A549 (cell line): ENCODE results near the gene CYFIP2. TPM values are rescaled to one million over a fixed set of nuclear protein-coding genes. Genes with fewer than 3 reads are reported as not detected.

Experiments
- ATAC-seq, 2 experiments: fragments of 200-7000 bp in 1 of 2; fragments of >200 bp in 1 of 2; cut with Nextera tagmentation in 1 of 2; cut with Tn5 transposase in 1 of 2; 3 replicates each; pipeline versions ENCODE4 v1.8.0 to v1.9.1; 2018 to 2020; ENCODE audit warnings: mild to moderate bottlenecking in 1 of 2, moderate library complexity in 1 of 2
- CTCF ChIA-PET: fragments of 300-600 bp; sonication (Branson Sonifier 250); formaldehyde crosslinking; extraction: SDS; loops from one replicate; lab custom pipeline; 2021; ENCODE audit warnings: antibody characterized with exemption, inconsistent platforms; lab: Yijun Ruan, JAX
- POLR2A ChIA-PET: fragments of 350-600 bp; formaldehyde crosslinking; extraction: SDS; loops from one replicate; lab custom pipeline; 2021; ENCODE audit warnings: antibody characterized with exemption, inconsistent platforms; lab: Yijun Ruan, JAX
- DNase-seq, 2 experiments: peaks; one replicate each; pipeline versions ENCODE4 v3.0.0 to v3.0.0-alpha.2; 2011 to 2016; ENCODE audit warnings: low read depth in 1 of 2, low spot score in 1 of 2
- FAIRE-seq: peaks from 2 replicates; lab custom pipeline; 2011; peaks lifted over from hg19 to GRCh38; lab: Jason Lieb, UNC
- H3K27ac ChIP-seq, 2 experiments: fragments of >200 bp; sonication (Bioruptor Twin); formaldehyde crosslinking; 3 replicates each; pipeline ENCODE4 v1.5.1; 2016 to 2017
- H3K4me1 ChIP-seq: fragments of >200 bp; sonication (Bioruptor Twin); formaldehyde crosslinking; 3 replicates; pipeline ENCODE4 v1.6.1; 2016
- H3K4me2 ChIP-seq: fragments of >200 bp; sonication (Bioruptor Twin); formaldehyde crosslinking; 3 replicates; pipeline ENCODE4 v1.6.1; 2016
- H3K4me3 ChIP-seq: fragments of >200 bp; sonication (Bioruptor Twin); formaldehyde crosslinking; 3 replicates; pipeline ENCODE4 v1.5.1; 2016
- H3K9me3 ChIP-seq: fragments of >200 bp; sonication (Bioruptor Twin); formaldehyde crosslinking; 3 replicates; pipeline ENCODE4 v1.6.1; 2016
- BCL3 ChIP-seq: fragments of >200 bp; sonication (Bioruptor Twin); formaldehyde crosslinking; IDR thresholded peaks from 3 replicates; pipeline ENCODE4 v1.6.1; 2016
- CTCF ChIP-seq: fragments of >200 bp; sonication (Bioruptor Twin); formaldehyde crosslinking; IDR thresholded peaks from 3 replicates; pipeline ENCODE4 v1.5.1; 2016
- ELK1 ChIP-seq: fragments of 150-350 bp; IDR thresholded peaks from 2 replicates; pipeline ENCODE4 v1.6.1; 2014; ENCODE audit warnings: low read depth, mild to moderate bottlenecking, low read length
- HES2 ChIP-seq: fragments of >200 bp; sonication (Bioruptor Twin); formaldehyde crosslinking; IDR thresholded peaks from 2 replicates; pipeline ENCODE4 v1.6.1; 2016
- HEYL ChIP-seq: fragments of 250-450 bp; sonication (Bioruptor Pico); IDR thresholded peaks from 2 replicates; pipeline ENCODE4 v1.8.0; 2021; ENCODE audit warnings: mild to moderate bottlenecking, moderate library complexity
- HOXA7 ChIP-seq: fragments of 250-450 bp; sonication (Bioruptor Pico); IDR thresholded peaks from 2 replicates; pipeline ENCODE4 v1.5.0; 2020; ENCODE audit warnings: mild to moderate bottlenecking, moderate library complexity
- JUNB ChIP-seq: fragments of >200 bp; sonication (Bioruptor Twin); formaldehyde crosslinking; IDR thresholded peaks from 2 replicates; pipeline ENCODE4 v1.6.1; 2016
- KDM5A ChIP-seq: fragments of 200-600 bp; sonication (generic); IDR thresholded peaks from 2 replicates; pipeline ENCODE4 v1.6.1; 2016; ENCODE audit warnings: antibody characterized with exemption, mild to moderate bottlenecking
- NFE2L2 ChIP-seq: fragments of 150-350 bp; conservative IDR thresholded peaks from 2 replicates; pipeline ENCODE4 v1.6.1; 2014; ENCODE audit warnings: low read length
- NPAS2 ChIP-seq: fragments of 250-450 bp; sonication (Bioruptor Pico); IDR thresholded peaks from 2 replicates; pipeline ENCODE4 v1.8.0; 2022; ENCODE audit warnings: mild to moderate bottlenecking, moderate library complexity, borderline replicate concordance
- PBX3 ChIP-seq: IDR thresholded peaks from 2 replicates; pipeline ENCODE4 v1.6.1; 2012
- PHF8 ChIP-seq: fragments of 200-600 bp; sonication (generic); IDR thresholded peaks from 2 replicates; pipeline ENCODE4 v1.6.1; 2016; ENCODE audit warnings: low read depth, mild to moderate bottlenecking, antibody characterized with exemption, moderate library complexity, borderline replicate concordance
- RAD21 ChIP-seq, 2 experiments: fragments of >200 bp in 1 of 2; sonication (Bioruptor Twin) in 1 of 2; formaldehyde crosslinking in 1 of 2; IDR thresholded peaks in 1 of 2; conservative IDR thresholded peaks in 1 of 2; 2 replicates in 1 of 2; 3 replicates in 1 of 2; pipeline ENCODE4 v1.6.1; 2012 to 2018; ENCODE audit warnings: inconsistent platforms in 1 of 2
- SMC3 ChIP-seq: fragments of >200 bp; sonication (Bioruptor Twin); formaldehyde crosslinking; IDR thresholded peaks from 3 replicates; pipeline ENCODE4 v1.6.1; 2018; ENCODE audit warnings: inconsistent platforms
- TFCP2L1 ChIP-seq: fragments of 250-450 bp; sonication (Bioruptor Pico); IDR thresholded peaks from 2 replicates; pipeline ENCODE4 v1.5.0; 2021; ENCODE audit warnings: mild to moderate bottlenecking
- USF2 ChIP-seq: fragments of 450-650 bp; IDR thresholded peaks from 2 replicates; pipeline ENCODE4 v1.6.1; 2014; ENCODE audit warnings: antibody characterized with exemption
- ZFP36 ChIP-seq: fragments of 450-650 bp; IDR thresholded peaks from 2 replicates; pipeline ENCODE4 v1.6.1; 2014; ENCODE audit warnings: borderline replicate concordance; ENCODE audit not compliant: partially characterized antibody
- ZNF302 ChIP-seq: fragments of 250-450 bp; sonication (Bioruptor Pico); IDR thresholded peaks from 2 replicates; pipeline ENCODE4 v1.9.0; 2021; ENCODE audit warnings: inconsistent platforms, mild to moderate bottlenecking, moderate library complexity
- WGBS: methylation state at CpG from one replicate; pipeline ENCODE4 v1.1.6; 2017; ENCODE audit errors: missing lambda C conversion rate; 5-methylcytosine and 5-hydroxymethylcytosine counted together
- polyA plus RNA-seq, 4 experiments: library from polyadenylated mRNA; depleted of rRNA in 3 of 4; stranded (reverse); fragments of >200 nt; fragmentation: RNase III in 1 of 4; extraction: RNeasy Plus Mini Kit Qiagen cat#74134 plus additional on column Dnase treatment in 1 of 4; gene quantifications; 2 replicates in 3 of 4; 3 replicates in 1 of 4; pipeline ENCODE4 v1.2.3, GENCODE V29; 2011 to 2017

The CYFIP2 gene
- polyA plus RNA-seq, 2 of the 4 experiments (the other 2 are of a cell fraction), result 9.0 to 18.6 TPM

GRCh38 chr5:157328277-157328912 lies 62.5 kb downstream of the CYFIP2 start:
- H3K9me3 ChIP-seq, result no peaks in the 10 kb centered on the region
- peak overlapping the region; percentile 56 for H3K4me2 ChIP-seq
- POLR2A ChIA-PET, result interaction anchor here (1.2 kb wide), 1 partner anchor 403 kb away, joined by 5 read pairs; the partner anchor contains the start of gene THG1L
- peak; percentile 49 for FAIRE-seq
- TF ChIP-seq SMC3 (peak; percentile 91), HOXA7 (CRISPR knock-in tag) (no peak), JUNB (no peak), RAD21 (conservative IDR thresholded peaks at IDR 0.05 in 1 of 2, IDR thresholded peaks at IDR 0.05 in 1 of 2) (peak; percentile 91 to 93), TFCP2L1 (CRISPR knock-in tag) (no peak), PBX3 (no peak), KDM5A (no peak), CTCF (peak; percentile 95), ZNF302 (CRISPR knock-in tag) (no peak), NPAS2 (CRISPR knock-in tag) (no peak), HES2 (no peak)
- TF ChIP-seq, all 56 proteins: peak for 3
- peak; percentile 77 to 89 for DNase-seq
- CTCF ChIA-PET, result interaction anchor here (0.6 to 8.7 kb wide), 64 partner anchors 9 to 622 kb away, joined by 3 to 128 read pairs (median 4); partner anchors contain the start of genes LSM11, NIPAL4 and THG1L
- Histone ChIP-seq H3K4me3 (no peak overlapping the region), H3K27ac (peak overlapping the region in 1 of 2 experiments; percentile 42; a peak in 1 of 6 replicates), H3K4me1 (no peaks in the 10 kb centered on the region)
- 25% methylated on average over 12 of the region's 12 CpGs for WGBS
- peak; percentile 97 to 100 for ATAC-seq

- Histone ChIP-seq H3K4me2 (no peak overlapping the region), H3K27ac (no peak overlapping the region), H3K4me3 (no peak overlapping the region), H3K4me1 (no peaks in the 10 kb centered on the region), H3K9me3 (no peaks in the 10 kb centered on the region)
- TF ChIP-seq ELK1, result no peak
- TF ChIP-seq NFE2L2, result no peak
- no peak for TF ChIP-seq CTCF
- TF ChIP-seq USF2, result no peak
- TF ChIP-seq ZFP36, result no peak
- TF ChIP-seq HEYL (CRISPR knock-in tag), result no peak
- TF ChIP-seq BCL3, result no peak
- no peak for TF ChIP-seq PHF8
- ChIA-PET CTCF (interaction anchor here (1.0 to 8.7 kb wide), 3 partner anchors 11 to 387 kb away, joined by 3 to 128 read pairs (median 6); no protein-coding TSS in a partner anchor), POLR2A (no interaction called here)
- 88% methylated on average over 3 of the region's 3 CpGs for WGBS
- ATAC-seq (no peak), FAIRE-seq (no peak), DNase-seq (no peak)
Measured at GRCh38 chr5:157331807-157332206, 65.9 kb downstream of the CYFIP2 start.
